IPS DF 6.9 (cell line): ENCODE results near the gene FRMPD4.

Source experiments
- DNase-seq: peaks from one replicate; pipeline ENCODE4 v3.0.0-alpha.2; 2013; ENCODE audit warnings: low read depth, low spot score
- H3K27ac ChIP-seq: one replicate; pipeline ENCODE4 v1.5.1; 2013; ENCODE audit warnings: low read length, control low read depth
- H3K27me3 ChIP-seq: 2 replicates; pipeline ENCODE4 v1.6.1; 2013; ENCODE audit warnings: mild to moderate bottlenecking, low read length; ENCODE audit not compliant: control insufficient read depth, insufficient read depth
- H3K36me3 ChIP-seq: 2 replicates; pipeline ENCODE4 v1.6.1; 2013; ENCODE audit warnings: low read length; ENCODE audit not compliant: control insufficient read depth, insufficient read depth
- H3K4me1 ChIP-seq: 2 replicates; pipeline ENCODE4 v1.6.1; 2013; ENCODE audit warnings: low read length; ENCODE audit not compliant: control insufficient read depth, insufficient read depth
- H3K4me3 ChIP-seq: 2 replicates; pipeline ENCODE4 v1.5.1; 2013; ENCODE audit warnings: mild to moderate bottlenecking, low read length
- H3K9me3 ChIP-seq: 2 replicates; pipeline ENCODE4 v1.6.1; 2013; ENCODE audit warnings: low read length, inconsistent platforms; ENCODE audit not compliant: control insufficient read depth, insufficient read depth
- WGBS: extraction: QIAGEN DNeasy Blood & Tissue Kit; methylation state at CpG from one replicate; pipeline ENCODE4 v1.1.7; 2013; ENCODE audit warnings: mixed read lengths, missing lambda C conversion rate; ENCODE audit not compliant: insufficient read length, insufficient coverage; 5-methylcytosine and 5-hydroxymethylcytosine counted together

The FRMPD4 gene

DNA sequence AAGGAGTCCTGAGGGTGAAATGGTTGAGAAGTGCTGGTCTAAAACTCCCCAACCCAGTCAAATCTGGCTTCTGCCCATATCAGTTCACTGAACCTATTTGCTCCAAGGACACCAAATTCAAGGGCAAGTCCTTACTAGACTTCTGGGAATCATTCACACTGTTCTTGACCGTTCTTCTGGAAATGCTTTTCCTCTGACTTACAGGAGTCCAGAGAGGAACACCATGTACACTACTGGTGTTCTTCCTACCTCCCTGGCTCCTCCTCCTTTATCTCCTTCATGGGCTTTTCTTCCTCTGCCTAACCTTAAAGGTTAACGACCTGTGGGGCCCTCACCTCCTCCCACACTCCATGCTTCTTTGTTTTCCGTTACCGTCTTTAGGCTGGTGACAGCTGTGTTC lies 281.3 kb downstream of the FRMPD4 start:
- DNase-seq, result no peak
- no CpG with 5 or more reads among the region's 4 CpGs for WGBS
- Histone ChIP-seq H3K4me3 (no peak overlapping the region), H3K9me3 (no peaks in the 10 kb centered on the region), H3K27me3 (no peaks in the 10 kb centered on the region), H3K27ac (no peak overlapping the region), H3K4me1 (no peaks in the 10 kb centered on the region), H3K36me3 (no peaks in the 10 kb centered on the region)

GRCh38 chrX:12421918-12422317 lies 283.6 kb downstream of the FRMPD4 start:
- H3K9me3 ChIP-seq, result no peaks in the 10 kb centered on the region
- WGBS, result no CpG with 5 or more reads among the region's 5 CpGs
- H3K27me3 ChIP-seq, result no peaks in the 10 kb centered on the region
- H3K4me3 ChIP-seq, result no peak overlapping the region
- no peak for DNase-seq
- H3K36me3 ChIP-seq, result no peaks in the 10 kb centered on the region
- no peaks in the 10 kb centered on the region for H3K4me1 ChIP-seq
- H3K27ac ChIP-seq, result no peak overlapping the region

DNA sequence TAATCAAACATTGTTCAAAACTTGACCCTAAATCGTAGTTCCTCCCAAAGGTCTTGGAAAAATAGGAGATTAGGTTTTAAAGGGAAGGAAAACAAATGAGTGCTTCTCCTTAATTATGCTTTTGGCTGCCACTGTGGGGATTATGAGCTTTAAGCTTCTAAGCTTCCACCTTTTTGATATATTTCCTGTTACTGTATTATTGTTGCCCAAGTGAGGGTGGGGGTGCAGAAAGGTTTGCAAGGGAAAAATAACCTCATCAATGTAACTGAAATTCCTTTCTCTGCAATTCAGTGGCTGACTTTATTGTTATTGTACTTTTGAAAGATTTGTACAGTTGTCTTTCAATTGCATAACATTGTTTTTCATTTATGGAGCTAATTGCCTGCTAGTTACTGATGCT lies 285.1 kb downstream of the FRMPD4 start:
- WGBS, result no CpG with 5 or more reads among the region's 1 CpG
- H3K4me1 ChIP-seq, result no peaks in the 10 kb centered on the region
- H3K4me3 ChIP-seq, result no peak overlapping the region
- no peaks in the 10 kb centered on the region for H3K27me3 ChIP-seq
- no peak for DNase-seq
- H3K36me3 ChIP-seq, result no peaks in the 10 kb centered on the region
- H3K27ac ChIP-seq, result no peak overlapping the region
- no peaks in the 10 kb centered on the region for H3K9me3 ChIP-seq

GRCh38 chrX:12425496-12425895 lies 287.2 kb downstream of the FRMPD4 start:
- H3K9me3 ChIP-seq, result no peaks in the 10 kb centered on the region
- no CpG with 5 or more reads among the region's 4 CpGs for WGBS
- H3K4me3 ChIP-seq, result no peak overlapping the region

GRCh38 chrX:12426420-12426819 lies 288.1 kb downstream of the FRMPD4 start:
- Histone ChIP-seq H3K36me3 (no peaks in the 10 kb centered on the region), H3K4me1 (no peaks in the 10 kb centered on the region), H3K27ac (no peak overlapping the region), H3K27me3 (no peaks in the 10 kb centered on the region), H3K9me3 (no peaks in the 10 kb centered on the region), H3K4me3 (no peak overlapping the region)
- WGBS, result no CpG with 5 or more reads among the region's 2 CpGs
- DNase-seq, result no peak

More at GRCh38 chrX:12425496-12425895, 287.2 kb downstream of the FRMPD4 start:
- DNase-seq, result no peak
- Histone ChIP-seq H3K27ac (no peak overlapping the region), H3K27me3 (no peaks in the 10 kb centered on the region), H3K4me1 (no peaks in the 10 kb centered on the region), H3K36me3 (no peaks in the 10 kb centered on the region)

DNA sequence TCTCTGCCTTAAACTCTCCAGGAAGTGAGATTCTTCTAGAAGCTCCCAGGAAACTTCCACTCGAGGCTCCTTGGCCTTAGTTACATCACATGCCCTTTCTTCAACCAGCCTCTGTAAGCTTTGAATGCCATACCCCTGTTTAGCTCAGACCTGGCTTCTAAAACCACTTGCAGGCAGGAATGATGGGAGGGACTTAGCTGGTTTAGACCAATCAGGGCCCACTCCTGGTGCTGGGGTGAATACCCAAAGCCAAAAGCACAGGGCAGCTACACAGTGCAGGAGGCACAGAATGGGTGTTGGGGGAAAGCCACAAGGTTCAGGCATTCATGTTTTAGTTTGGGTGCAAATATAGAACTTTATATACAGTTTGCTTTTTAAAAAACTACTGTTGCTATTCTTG lies 296.2 kb downstream of the FRMPD4 start:
- WGBS, result no CpG with 5 or more reads among the region's 1 CpG
- Histone ChIP-seq H3K36me3 (no peaks in the 10 kb centered on the region), H3K27ac (no peak overlapping the region), H3K4me1 (no peaks in the 10 kb centered on the region), H3K9me3 (no peaks in the 10 kb centered on the region), H3K4me3 (no peak overlapping the region), H3K27me3 (no peaks in the 10 kb centered on the region)
- no peak for DNase-seq

- Histone ChIP-seq H3K27ac (no peak overlapping the region), H3K9me3 (no peaks in the 10 kb centered on the region), H3K4me1 (no peaks in the 10 kb centered on the region), H3K4me3 (no peak overlapping the region), H3K36me3 (no peaks in the 10 kb centered on the region), H3K27me3 (no peaks in the 10 kb centered on the region)
- WGBS, result no CpG with 5 or more reads among the region's 7 CpGs
- no peak for DNase-seq
Observed at GRCh38 chrX:12439416-12439815, 301.1 kb downstream of the FRMPD4 start.

DNA sequence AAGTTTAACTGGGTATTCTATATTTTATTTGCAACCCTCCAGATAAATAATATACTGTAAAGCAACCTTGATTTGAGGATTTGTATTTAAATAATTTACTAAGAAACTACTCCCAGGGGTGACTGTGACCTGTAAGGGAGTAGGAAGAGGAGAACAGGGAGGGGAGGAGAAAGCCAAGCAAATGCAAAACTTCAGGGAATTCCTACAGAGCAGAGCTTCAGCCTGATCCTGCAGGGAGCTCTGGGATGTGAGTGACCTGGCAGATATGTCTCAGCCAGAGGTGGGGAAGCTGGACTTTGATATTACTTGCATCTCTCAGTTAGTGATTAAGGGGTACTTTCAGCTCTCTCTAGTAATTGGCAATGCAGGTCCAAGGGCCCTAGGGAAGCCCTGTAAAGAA lies 302.0 kb downstream of the FRMPD4 start:
- H3K36me3 ChIP-seq, result no peaks in the 10 kb centered on the region
- H3K4me3 ChIP-seq, result no peak overlapping the region
- H3K27me3 ChIP-seq, result no peaks in the 10 kb centered on the region
- H3K27ac ChIP-seq, result no peak overlapping the region
- DNase-seq, result no peak
- no peaks in the 10 kb centered on the region for H3K4me1 ChIP-seq
- no peaks in the 10 kb centered on the region for H3K9me3 ChIP-seq

- WGBS, result no CpG with 5 or more reads among the region's 3 CpGs
- no peaks in the 10 kb centered on the region for H3K36me3 ChIP-seq
- no peaks in the 10 kb centered on the region for H3K4me1 ChIP-seq
- H3K27me3 ChIP-seq, result no peaks in the 10 kb centered on the region
- DNase-seq, result no peak
- H3K27ac ChIP-seq, result no peak overlapping the region
- H3K9me3 ChIP-seq, result no peaks in the 10 kb centered on the region
- H3K4me3 ChIP-seq, result no peak overlapping the region
Observed at GRCh38 chrX:12441381-12442128, 303.3 kb downstream of the FRMPD4 start.

DNA sequence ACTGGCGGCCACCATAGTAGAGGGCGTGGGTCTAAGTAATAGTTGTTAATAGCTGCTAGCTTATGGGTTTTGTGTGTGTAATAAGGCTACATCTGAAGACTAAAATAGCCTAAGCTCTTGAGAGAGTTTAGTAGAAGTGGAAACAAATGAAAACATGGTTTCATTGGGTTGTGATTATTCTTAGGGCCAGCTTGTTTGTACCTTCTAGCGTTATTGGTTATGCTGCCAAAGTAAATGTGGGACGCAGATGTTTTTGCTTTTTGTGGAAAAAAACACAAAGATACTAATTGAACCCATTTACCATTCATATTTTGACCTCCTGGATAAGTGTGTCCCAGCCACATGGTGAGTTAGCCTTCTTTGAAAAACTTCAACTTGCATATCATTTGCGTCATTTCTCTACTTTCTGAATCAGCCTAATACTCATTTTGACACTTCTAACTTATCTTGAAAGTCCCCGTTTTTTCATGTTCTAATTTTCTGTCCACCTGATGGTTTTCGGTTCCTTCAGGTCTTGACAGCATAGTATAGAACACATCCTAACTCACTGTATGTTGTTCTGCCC lies 305.3 kb downstream of the FRMPD4 start:
- Histone ChIP-seq H3K27me3 (no peaks in the 10 kb centered on the region), H3K36me3 (no peaks in the 10 kb centered on the region), H3K9me3 (no peaks in the 10 kb centered on the region), H3K4me3 (no peak overlapping the region), H3K27ac (no peak overlapping the region), H3K4me1 (no peaks in the 10 kb centered on the region)
- no CpG with 5 or more reads among the region's 7 CpGs for WGBS
- DNase-seq, result no peak
